H1 (cell line): ENCODE data around the gene ATP5ME. TPM values are rescaled to one million over a fixed set of nuclear protein-coding genes. Genes with fewer than 3 reads are reported as not detected.
A peak's percentile ranks its signal among the peaks of the same experiment; 100 is the strongest.

Experiments
- CTCF ChIA-PET: fragments of 300-600 bp; sonication (Branson Sonifier 250); formaldehyde crosslinking; loops from one replicate; lab custom pipeline; 2021; ENCODE audit not compliant: partially characterized antibody; lab: Charles Lee
- POLR2A ChIA-PET: fragments of 300-600 bp; sonication (Branson Sonifier 250); formaldehyde crosslinking; loops from one replicate; lab custom pipeline; 2021; ENCODE audit warnings: inconsistent platforms; ENCODE audit not compliant: partially characterized antibody; lab: Charles Lee
- DNase-seq, 2 experiments: peaks; one replicate each; pipeline versions ENCODE4 v3.0.0 to v3.0.0-alpha.2; 2010 to 2022; ENCODE audit warnings: low spot score in 2 of 2, low read depth in 1 of 2, mixed read lengths in 1 of 2
- FAIRE-seq: peaks from 2 replicates; lab custom pipeline; 2011; peaks lifted over from hg19 to GRCh38; lab: Jason Lieb, UNC
- H2AFZ ChIP-seq: 2 replicates; pipeline ENCODE4 v1.8.1; 2012; ENCODE audit warnings: low read length, inconsistent platforms
- H2AK5ac ChIP-seq: 2 replicates; pipeline ENCODE4 v1.6.1; 2013; ENCODE audit warnings: low read depth, low read length
- H2BK120ac ChIP-seq: replicated peaks from 2 replicates; pipeline ENCODE3; 2013; ENCODE audit warnings: low read depth, low read length, inconsistent platforms
- H2BK12ac ChIP-seq: 2 replicates; pipeline ENCODE4 v1.6.1; 2013; ENCODE audit warnings: low read depth, low read length
- H2BK15ac ChIP-seq: 2 replicates; pipeline ENCODE4 v1.6.1; 2013; ENCODE audit warnings: low read length
- H2BK20ac ChIP-seq: 2 replicates; pipeline ENCODE4 v1.6.1; 2013; ENCODE audit warnings: low read length
- H2BK5ac ChIP-seq: 2 replicates; pipeline ENCODE4 v1.6.1; 2013; ENCODE audit warnings: low read depth, low read length
- H3K14ac ChIP-seq: 2 replicates; pipeline ENCODE4 v1.6.1; 2013; ENCODE audit warnings: inconsistent platforms; ENCODE audit not compliant: insufficient read length
- H3K18ac ChIP-seq: 2 replicates; pipeline ENCODE4 v1.6.1; 2013; ENCODE audit warnings: low read length; ENCODE audit errors: extremely low read depth
- H3K23ac ChIP-seq: 2 replicates; pipeline ENCODE4 v1.6.1; 2013; ENCODE audit warnings: inconsistent platforms; ENCODE audit not compliant: insufficient read length
- H3K23me2 ChIP-seq: 2 replicates; pipeline ENCODE4 v1.6.1; 2013; ENCODE audit warnings: low read depth, low read length
- H3K27ac ChIP-seq: 2 replicates; pipeline ENCODE4 v1.6.1; 2011; ENCODE audit warnings: low read depth, low read length, inconsistent platforms
- H3K27me3 ChIP-seq, 4 experiments: replicated peaks in 1 of 4; 1 replicate in 1 of 4; 2 replicates in 3 of 4; pipeline versions ENCODE4 v1.6.1 to v1.8.1; 2011 to 2013; ENCODE audit warnings: low read length in 3 of 4, mild to moderate bottlenecking in 3 of 4, inconsistent platforms in 2 of 4, mixed read lengths in 2 of 4, moderate library complexity in 1 of 4; ENCODE audit not compliant: control insufficient read depth in 3 of 4, insufficient read depth in 3 of 4; ENCODE audit errors: extremely low read depth in 1 of 4
- H3K36me3 ChIP-seq, 4 experiments: 2 replicates each; pipeline versions ENCODE4 v1.6.1 to v1.8.1; 2011 to 2013; ENCODE audit warnings: mild to moderate bottlenecking in 4 of 4, low read length in 3 of 4, moderate library complexity in 2 of 4, control low read depth in 1 of 4, inconsistent platforms in 1 of 4; ENCODE audit not compliant: insufficient read depth in 4 of 4, control insufficient read depth in 2 of 4
- H3K4ac ChIP-seq: replicated peaks from 2 replicates; pipeline ENCODE3; 2013; ENCODE audit warnings: low read length, low read depth, mixed read lengths, inconsistent platforms; ENCODE audit not compliant: insufficient read length
- H3K4me1 ChIP-seq, 4 experiments: replicated peaks in 1 of 4; 1 replicate in 1 of 4; 2 replicates in 3 of 4; pipeline versions ENCODE4 v1.6.1 to v1.8.1; 2011 to 2013; ENCODE audit warnings: low read length in 3 of 4, inconsistent platforms in 2 of 4, mixed read lengths in 1 of 4; ENCODE audit not compliant: insufficient read depth in 4 of 4, control insufficient read depth in 3 of 4
- H3K4me2 ChIP-seq, 2 experiments: 2 replicates each; pipeline versions ENCODE4 v1.6.1 to v1.8.1; 2011 to 2013; ENCODE audit warnings: low read depth in 2 of 2, low read length in 2 of 2, control low read depth in 1 of 2, inconsistent platforms in 1 of 2, mild to moderate bottlenecking in 1 of 2; ENCODE audit not compliant: insufficient read depth in 1 of 2
- H3K4me3 ChIP-seq, 4 experiments: fragments of 200-600, 300-600 bp in 1 of 4; sonication (generic), shearing (Covaris generic), sonication (Bioruptor Twin) in 1 of 4; 2 replicates each; pipeline versions ENCODE4 v1.5.1 to v1.8.1; 2011 to 2016; ENCODE audit warnings: low read length in 4 of 4, low read depth in 3 of 4, control low read depth in 2 of 4, inconsistent platforms in 2 of 4, mild to moderate bottlenecking in 2 of 4, mixed read lengths in 1 of 4, moderate library complexity in 1 of 4; ENCODE audit not compliant: insufficient read depth in 2 of 4; ENCODE audit errors: extremely low read depth in 1 of 4
- H3K56ac ChIP-seq: replicated peaks from 2 replicates; pipeline ENCODE3; 2013; ENCODE audit warnings: low read depth, mild to moderate bottlenecking, mixed read lengths, low read length, inconsistent platforms; ENCODE audit not compliant: insufficient read length
- H3K79me1 ChIP-seq: 2 replicates; pipeline ENCODE4 v1.6.1; 2013; ENCODE audit warnings: low read depth, low read length, control low read depth
- H3K79me2 ChIP-seq, 2 experiments: 2 replicates each; pipeline versions ENCODE4 v1.6.1 to v1.8.1; 2012 to 2013; ENCODE audit warnings: low read length in 2 of 2, mild to moderate bottlenecking in 2 of 2, inconsistent platforms in 1 of 2; ENCODE audit not compliant: insufficient read depth in 2 of 2, control insufficient read depth in 1 of 2
- H3K9ac ChIP-seq, 4 experiments: replicated peaks in 1 of 4; 1 replicate in 1 of 4; 2 replicates in 3 of 4; pipeline versions ENCODE4 v1.6.1 to v1.8.1; 2011 to 2013; ENCODE audit warnings: low read depth in 3 of 4, low read length in 3 of 4, control low read depth in 2 of 4, mild to moderate bottlenecking in 2 of 4, moderate library complexity in 2 of 4, inconsistent platforms in 1 of 4; ENCODE audit errors: extremely low read depth in 1 of 4
- H3K9me3 ChIP-seq, 2 experiments: 2 replicates each; pipeline versions ENCODE4 v1.6.1 to v1.8.1; 2012 to 2013; ENCODE audit warnings: mild to moderate bottlenecking in 2 of 2, moderate library complexity in 2 of 2, control low read depth in 1 of 2, inconsistent platforms in 1 of 2, low read depth in 1 of 2, low read length in 1 of 2, mixed read lengths in 1 of 2; ENCODE audit not compliant: insufficient read depth in 2 of 2
- H4K20me1 ChIP-seq, 2 experiments: replicated peaks in 1 of 2; 2 replicates each; pipeline versions ENCODE3 to v1.8.1; 2011 to 2013; ENCODE audit warnings: inconsistent platforms in 2 of 2, low read length in 2 of 2, mild to moderate bottlenecking in 1 of 2; ENCODE audit not compliant: insufficient read depth in 2 of 2, control insufficient read depth in 1 of 2
- H4K5ac ChIP-seq: 2 replicates; pipeline ENCODE4 v1.6.1; 2013; ENCODE audit warnings: low read length, low read depth, mixed read lengths, inconsistent platforms; ENCODE audit not compliant: insufficient read length
- H4K8ac ChIP-seq: 2 replicates; pipeline ENCODE4 v1.8.0; 2013; ENCODE audit warnings: mild to moderate bottlenecking, moderate library complexity, low read length, inconsistent platforms; ENCODE audit not compliant: insufficient read depth; ENCODE audit errors: extremely low read depth
- H4K91ac ChIP-seq: replicated peaks from 2 replicates; pipeline ENCODE3; 2013; ENCODE audit warnings: low read length, mixed read lengths, inconsistent platforms; ENCODE audit not compliant: insufficient read length
- CREB1 ChIP-seq: IDR thresholded peaks from 2 replicates; pipeline ENCODE4 v1.6.1; 2012; ENCODE audit warnings: inconsistent platforms
- CTCF ChIP-seq, 3 experiments: IDR thresholded peaks; 1 replicate in 2 of 3; 2 replicates in 1 of 3; pipeline versions ENCODE4 v1.5.1 to v1.6.1; 2011; ENCODE audit warnings: low read length in 3 of 3, mild to moderate bottlenecking in 3 of 3, inconsistent platforms in 2 of 3, low read depth in 1 of 3, moderate library complexity in 1 of 3; ENCODE audit not compliant: insufficient read depth in 1 of 3; ENCODE audit errors: control extremely low read depth in 1 of 3
- GTF2F1 ChIP-seq: IDR thresholded peaks from 2 replicates; pipeline ENCODE4 v1.6.1; 2012; ENCODE audit warnings: low read depth, low read length, improper control_type of control experiment, borderline replicate concordance
- JUN ChIP-seq: IDR thresholded peaks from 2 replicates; pipeline ENCODE4 v1.6.1; 2011; ENCODE audit warnings: low read depth, mild to moderate bottlenecking, improper control_type of control experiment, low read length
- POLR2A ChIP-seq, 2 experiments: IDR thresholded peaks; 1 replicate in 1 of 2; 2 replicates in 1 of 2; pipeline ENCODE4 v1.6.1; 2011; ENCODE audit warnings: low read depth in 2 of 2, low read length in 2 of 2, mild to moderate bottlenecking in 2 of 2; ENCODE audit errors: control extremely low read depth in 1 of 2
- POLR2AphosphoS5 ChIP-seq: IDR thresholded peaks from 2 replicates; pipeline ENCODE4 v1.6.1; 2011; ENCODE audit warnings: low read depth, low read length
- RAD21 ChIP-seq, 2 experiments: IDR thresholded peaks in 1 of 2; conservative IDR thresholded peaks in 1 of 2; 2 replicates each; pipeline ENCODE4 v1.6.1; 2011; ENCODE audit warnings: low read depth in 2 of 2, low read length in 2 of 2, improper control_type of control experiment in 1 of 2, inconsistent platforms in 1 of 2, mild to moderate bottlenecking in 1 of 2, moderate library complexity in 1 of 2
- SP1 ChIP-seq: IDR thresholded peaks from 2 replicates; pipeline ENCODE4 v1.6.1; 2011; ENCODE audit warnings: low read depth, low read length
- SP2 ChIP-seq: IDR thresholded peaks from 2 replicates; pipeline ENCODE4 v1.6.1; 2012; ENCODE audit warnings: mild to moderate bottlenecking, low read length, inconsistent platforms
- SP4 ChIP-seq: IDR thresholded peaks from 2 replicates; pipeline ENCODE4 v1.6.1; 2012; ENCODE audit warnings: low read length, inconsistent platforms
- WGBS, 2 experiments: shearing (Covaris generic) in 1 of 2; methylation state at CpG; one replicate each; pipeline versions ENCODE4 v1.1.6 to v1.1.7; 2013 to 2015; ENCODE audit warnings: low lambda C conversion rate in 2 of 2, mixed read lengths in 2 of 2, inconsistent platforms in 1 of 2, low coverage in 1 of 2, missing lambda C conversion rate in 1 of 2; ENCODE audit not compliant: insufficient replicate concordance in 2 of 2, insufficient coverage in 1 of 2, insufficient read length in 1 of 2; ENCODE audit errors: extremely low coverage in 1 of 2, missing lambda C conversion rate in 1 of 2; 5-methylcytosine and 5-hydroxymethylcytosine counted together
- polyA plus RNA-seq, 7 experiments: library from polyadenylated mRNA; depleted of rRNA in 3 of 7; stranded (reverse) in 5 of 7; unstranded in 2 of 7; fragments of >200 nt in 5 of 7; fragments of 200-250 nt in 2 of 7; gene quantifications; 1 replicate in 5 of 7; 2 replicates in 1 of 7; 4 replicates in 1 of 7; pipeline versions ENCODE4 v1.2.1 to v1.2.3, GENCODE V29; 2011 to 2013; ENCODE audit warnings: missing spikeins in 2 of 7, mixed read lengths in 2 of 7
- total RNA-seq: library from RNA; stranded (reverse); fragmentation: NEBNext Ultra II Directional; extraction: Animal tissue kit (Norgen Biotek cat#: 25700); gene quantifications from 2 replicates; pipeline ENCODE4 v1.2.1, GENCODE V29; 2021

Gene ATP5ME
- total and polyA plus RNA-seq, 2 of the 8 experiments (the other 6 are each of a cell fraction or from before 2014, with no cell fraction given) = 375 to 450 TPM

DNA sequence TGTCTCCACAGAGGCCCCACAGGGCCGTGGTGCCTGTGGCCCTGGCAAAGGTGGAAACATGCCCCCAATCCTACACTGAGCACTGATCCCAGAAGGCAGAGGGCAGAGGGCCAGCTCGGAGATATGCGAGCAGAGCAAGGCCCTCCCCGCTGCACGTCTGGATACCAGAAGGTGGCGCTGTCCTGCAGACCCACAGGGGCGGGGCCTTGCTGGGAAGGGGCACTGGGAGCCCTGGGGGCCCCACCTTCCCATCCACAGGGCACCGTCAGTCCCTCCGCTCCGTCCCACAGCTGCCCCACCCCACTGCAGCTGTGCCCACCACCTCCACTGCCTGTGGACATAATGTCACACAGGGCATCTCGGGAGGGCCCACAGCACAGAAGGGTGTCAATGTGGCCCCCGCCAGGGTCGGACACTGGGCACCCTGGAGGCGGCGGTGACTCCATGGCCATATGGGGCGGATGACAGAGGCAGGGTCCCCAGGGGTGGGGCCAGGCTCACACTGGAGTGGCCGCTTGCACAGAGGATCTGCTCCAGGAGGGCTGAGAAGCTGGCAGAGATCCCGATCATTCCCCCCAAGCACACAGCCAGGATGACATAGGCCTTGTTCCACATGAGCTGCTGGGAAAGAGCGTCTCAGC, 10.0 kb upstream of the ATP5ME start:
- no peak overlapping the region for H2AK5ac ChIP-seq
- H3K9ac ChIP-seq = peak overlapping the region in 2 of 4 experiments; percentile 26 to 29; a peak in 2 of 7 replicates
- peak overlapping the region; percentile 23; the same call in 1 of the 2 replicates for H2BK12ac ChIP-seq
- no peaks in the 10 kb centered on the region for H3K9me3 ChIP-seq
- H3K4me2 ChIP-seq = no peak overlapping the region
- no peak overlapping the region for H4K5ac ChIP-seq
- FAIRE-seq = no peak
- WGBS, 2 experiments = 50% methylated on average over 13 of the region's 19 CpGs; no CpG with 5 or more reads in 1 of the 2 experiments
- H3K36me3 ChIP-seq = no peaks in the 10 kb centered on the region
- peaks cover 3% of the 10 kb centered on the region; the same call in 1 of the 2 replicates for H3K23me2 ChIP-seq
- no peaks in the 10 kb centered on the region; a peak in 2 of 7 replicates for H3K27me3 ChIP-seq
- H3K27ac ChIP-seq = no peak overlapping the region
- no peak overlapping the region for H2BK15ac ChIP-seq
- DNase-seq = peak in 1 of 2 experiments; percentile 91
- no peak overlapping the region for H2AFZ ChIP-seq
- POLR2A ChIA-PET = interaction anchor here (0.8 to 6.3 kb wide), 11 partner anchors 8 to 108 kb away, joined by 3 to 34 read pairs (median 4); partner anchors contain the start of genes ATP5ME, MYL5 and TMEM271
- peaks cover 0 to 25% (median 13%) of the 10 kb centered on the region in 4 experiments; a peak in 6 of 7 replicates for H3K4me1 ChIP-seq
- peaks cover 0 to 10% of the 10 kb centered on the region in 2 experiments for H4K20me1 ChIP-seq
- no peak overlapping the region for H4K91ac ChIP-seq
- no peak overlapping the region for H4K8ac ChIP-seq
- no peak overlapping the region for H2BK20ac ChIP-seq
- no peak overlapping the region for H3K23ac ChIP-seq
- H3K4me3 ChIP-seq = no peak overlapping the region
- no peaks in the 10 kb centered on the region for H3K79me1 ChIP-seq
- H3K79me2 ChIP-seq = no peaks in the 10 kb centered on the region
- H3K14ac ChIP-seq = no peak overlapping the region
- H3K4ac ChIP-seq = no peak overlapping the region
- H3K56ac ChIP-seq = no peak overlapping the region
- H2BK5ac ChIP-seq = peak overlapping the region; percentile 68
- no peak overlapping the region for H2BK120ac ChIP-seq
- CTCF ChIA-PET = interaction anchor here (0.6 to 5.7 kb wide), 31 partner anchors 8 to 295 kb away, joined by 3 to 65 read pairs (median 4); partner anchors contain the start of genes ATP5ME and MYL5
- peak overlapping the region; percentile 24 for H3K18ac ChIP-seq
- TF ChIP-seq JUN (0 out of 2 replicates have a peak, but pooled peaks have one; percentile 24), SP4 (peak; percentile 73; the same call in 1 of the 2 replicates), POLR2AphosphoS5 (no peak), GTF2F1 (no peak), SP2 (no peak), RAD21 (IDR thresholded peaks at IDR 0.05 in 1 of 2, conservative IDR thresholded peaks at IDR 0.05 in 1 of 2; ENCODE audit: low read depth in 2 of 2, low read length in 2 of 2) (peak; percentile 55 to 65), SP1 (peak; percentile 47; the same call in 1 of the 2 replicates), POLR2A (IDR thresholded peaks at IDR 0.05; ENCODE audit: control extremely low read depth in 1 of 2, low read depth in 2 of 2, low read length in 2 of 2) (0 out of 3 replicates have a peak, but pooled peaks of 1 of the 2 experiments have one; percentile 10), CTCF (IDR thresholded peaks at IDR 0.05; ENCODE audit: control extremely low read depth in 1 of 3, insufficient read depth in 1 of 3, low read depth in 1 of 3, low read length in 3 of 3) (peak in 2 of 3 experiments; percentile 82 to 99; a peak in 3 of 4 replicates), CREB1 (peak; percentile 59)
